Measurements from ENCODE around the gene RCBTB1. TPM values are rescaled to one million over a fixed set of nuclear protein-coding genes. Genes with fewer than 3 reads are reported as not detected.
"Not testable (repeated sequence)": the region's sequence is repeated elsewhere in the genome, so short reads cannot be mapped to it uniquely, and the experiment has no call there.

RCBTB1 gene
- polyA plus RNA-seq, 1 of the 3 experiments (the other 2 are of a cell fraction), result 13.2 TPM

- TF ChIP-seq USF2 (IDR thresholded peaks at IDR 0.05; ENCODE audit: borderline replicate concordance, low read depth, low read length), result no peak
- no peak overlapping the region for H2AFZ ChIP-seq (ENCODE audit: low read depth)
- H3K9me2 ChIP-seq, result no peaks in the 10 kb centered on the region
- H3K36me3 ChIP-seq (replicated peaks in 1 of 2; ENCODE audit: control insufficient read depth in 1 of 2, insufficient read depth in 2 of 2, low read length in 1 of 2), result peaks cover 10 to 12% of the 10 kb centered on the region in 2 experiments
- no peaks in the 10 kb centered on the region for H3F3A ChIP-seq (replicated peaks; ENCODE audit: insufficient read depth)
- H3K4me3 ChIP-seq (ENCODE audit: low read depth in 2 of 2, low read length in 1 of 2), result no peak overlapping the region
- ChIA-PET POLR2A (interaction anchor here (1.2 kb wide), 1 partner anchor 18 kb away, joined by 3 read pairs; the partner anchor contains the start of gene RCBTB1), CTCF (interaction anchor here (1.3 kb wide), 1 partner anchor 267 kb away, joined by 3 read pairs; no protein-coding TSS in a partner anchor)
- no peaks in the 10 kb centered on the region for H3K27me3 ChIP-seq (ENCODE audit: insufficient read depth)
- no peak overlapping the region for H3K4me2 ChIP-seq
- peaks cover 0 to 5% of the 10 kb centered on the region in 2 experiments; a peak in 2 of 4 replicates for H3K4me1 ChIP-seq (ENCODE audit: control insufficient read depth in 1 of 2, insufficient read depth in 2 of 2, low read depth in 1 of 2, low read length in 1 of 2)
- H3K79me2 ChIP-seq (ENCODE audit: insufficient read depth), result no peaks in the 10 kb centered on the region; the same call in 1 of the 2 replicates
- no peaks in the 10 kb centered on the region for H3K9me3 ChIP-seq
- H4K20me1 ChIP-seq (ENCODE audit: insufficient read depth), result no peaks in the 10 kb centered on the region
- no peak overlapping the region for H3K9ac ChIP-seq
- DNase-seq, result no peak
- WGBS (ENCODE audit: low lambda C conversion rate), result 96% methylated on average over 5 of the region's 5 CpGs
- H3K27ac ChIP-seq (ENCODE audit: low read depth in 2 of 2, low read length in 1 of 2), result no peak overlapping the region
These were observed 17.9 kb downstream of the RCBTB1 start for GRCh38 chr13:49567491-49567890.

- Histone ChIP-seq H3F3A (replicated peaks; ENCODE audit: insufficient read depth) (no peaks in the 10 kb centered on the region), H3K9me3 (no peaks in the 10 kb centered on the region), H3K9ac (no peak overlapping the region), H3K4me1 (ENCODE audit: control insufficient read depth in 1 of 2, insufficient read depth in 2 of 2, low read depth in 1 of 2, low read length in 1 of 2) (peaks cover 0 to 5% of the 10 kb centered on the region in 2 experiments; a peak in 2 of 4 replicates), H3K27ac (ENCODE audit: low read depth in 2 of 2, low read length in 1 of 2) (no peak overlapping the region), H2AFZ (ENCODE audit: low read depth) (no peak overlapping the region), H3K27me3 (ENCODE audit: insufficient read depth) (no peaks in the 10 kb centered on the region), H4K20me1 (ENCODE audit: insufficient read depth) (no peaks in the 10 kb centered on the region), H3K36me3 (replicated peaks in 1 of 2; ENCODE audit: control insufficient read depth in 1 of 2, insufficient read depth in 2 of 2, low read length in 1 of 2) (peaks cover 10 to 15% of the 10 kb centered on the region in 2 experiments), H3K79me2 (ENCODE audit: insufficient read depth) (no peaks in the 10 kb centered on the region), H3K4me2 (no peak overlapping the region), H3K9me2 (no peaks in the 10 kb centered on the region), H3K4me3 (ENCODE audit: low read depth in 2 of 2, low read length in 1 of 2) (no peak overlapping the region)
- CTCF ChIA-PET, result interaction anchor here (1.0 to 1.3 kb wide), 2 partner anchors 40 to 266 kb away, joined by 3 to 4 read pairs; no protein-coding TSS in a partner anchor
- 90% methylated on average over 4 of the region's 4 CpGs for WGBS (ENCODE audit: low lambda C conversion rate)
- DNase-seq, result no peak
- POLR2A ChIA-PET, result no interaction called here
- TF ChIP-seq RFX5 (IDR thresholded peaks at IDR 0.05; ENCODE audit: low read length), result no peak
These were observed 18.9 kb downstream of the RCBTB1 start for GRCh38 chr13:49566461-49566860.

- DNase-seq; POLR2A ChIA-PET; H3K79me2 ChIP-seq (ENCODE audit: insufficient read depth): not testable (repeated sequence)
These were observed 19.9 kb downstream of the RCBTB1 start for GRCh38 chr13:49565461-49565860.

GRCh38 chr13:49563516-49563915, 21.8 kb downstream of the RCBTB1 start:
- H3K4me3 ChIP-seq (ENCODE audit: low read depth in 2 of 2, low read length in 1 of 2), result no peak overlapping the region
- ChIA-PET CTCF (interaction anchor here (0.6 kb wide), 1 partner anchor 228 kb away, joined by 3 read pairs; no protein-coding TSS in a partner anchor), POLR2A (no interaction called here)
- H3K79me2 ChIP-seq (ENCODE audit: insufficient read depth), result no peaks in the 10 kb centered on the region
- peaks cover 0 to 9% of the 10 kb centered on the region in 2 experiments; a peak in 2 of 4 replicates for H3K4me1 ChIP-seq (ENCODE audit: control insufficient read depth in 1 of 2, insufficient read depth in 2 of 2, low read depth in 1 of 2, low read length in 1 of 2)
- peaks cover 19 to 29% of the 10 kb centered on the region in 2 experiments for H3K36me3 ChIP-seq (replicated peaks in 1 of 2; ENCODE audit: control insufficient read depth in 1 of 2, insufficient read depth in 2 of 2, low read length in 1 of 2)
- H3K9me2 ChIP-seq, result no peaks in the 10 kb centered on the region
- H3K27ac ChIP-seq (ENCODE audit: low read depth in 2 of 2, low read length in 1 of 2), result no peak overlapping the region
- no peaks in the 10 kb centered on the region for H3F3A ChIP-seq (replicated peaks; ENCODE audit: insufficient read depth)
- H2AFZ ChIP-seq (ENCODE audit: low read depth), result no peak overlapping the region
- no peak for TF ChIP-seq PBX3 (IDR thresholded peaks at IDR 0.05)
- no peak for TF ChIP-seq IRF3 (IDR thresholded peaks at IDR 0.05; ENCODE audit: low read depth, low read length)
- TF ChIP-seq POLR2AphosphoS5 (IDR thresholded peaks at IDR 0.05; ENCODE audit: low read depth, low read length), result no peak
- no peak for TF ChIP-seq MXI1 (IDR thresholded peaks at IDR 0.05; ENCODE audit: low read depth, low read length)
- no peak for TF ChIP-seq FOXM1 (IDR thresholded peaks at IDR 0.05; ENCODE audit: low read depth)
- TF ChIP-seq CHD2 (IDR thresholded peaks at IDR 0.05; ENCODE audit: low read length, partially characterized antibody), result no peak
- TF ChIP-seq MEF2A (IDR thresholded peaks at IDR 0.05; ENCODE audit: borderline replicate concordance, low read depth), result no peak
- no peak for TF ChIP-seq USF2 (IDR thresholded peaks at IDR 0.05; ENCODE audit: borderline replicate concordance, low read depth, low read length)
- no peak for TF ChIP-seq NRF1 (IDR thresholded peaks at IDR 0.05; ENCODE audit: low read depth, low read length)
- no peak for DNase-seq
- H3K9ac ChIP-seq, result no peak overlapping the region
- no peak overlapping the region for H3K4me2 ChIP-seq
- H3K27me3 ChIP-seq (ENCODE audit: insufficient read depth), result no peaks in the 10 kb centered on the region
- no peaks in the 10 kb centered on the region for H4K20me1 ChIP-seq (ENCODE audit: insufficient read depth)
- WGBS (ENCODE audit: low lambda C conversion rate), result 96% methylated on average over 4 of the region's 5 CpGs
- H3K9me3 ChIP-seq, result no peaks in the 10 kb centered on the region

More at GRCh38 chr13:49565461-49565860, 19.9 kb downstream of the RCBTB1 start:
- H3K9me3 ChIP-seq; H3K9me2 ChIP-seq; H3K9ac ChIP-seq; H4K20me1 ChIP-seq (ENCODE audit: insufficient read depth); H3K4me2 ChIP-seq; H3K27me3 ChIP-seq (ENCODE audit: insufficient read depth); H3K27ac ChIP-seq (ENCODE audit: low read depth in 2 of 2, low read length in 1 of 2); H3K4me3 ChIP-seq (ENCODE audit: low read depth in 2 of 2, low read length in 1 of 2); H3F3A ChIP-seq (replicated peaks; ENCODE audit: insufficient read depth); H2AFZ ChIP-seq (ENCODE audit: low read depth); CTCF ChIA-PET: not testable (repeated sequence)
- Histone ChIP-seq H3K4me1 (ENCODE audit: control insufficient read depth in 1 of 2, insufficient read depth in 2 of 2, low read depth in 1 of 2, low read length in 1 of 2) (peaks cover 0 to 12% of the 10 kb centered on the region in 2 experiments; a peak in 2 of 4 replicates), H3K36me3 (replicated peaks in 1 of 2; ENCODE audit: control insufficient read depth in 1 of 2, insufficient read depth in 2 of 2, low read length in 1 of 2) (peaks cover 10 to 19% of the 10 kb centered on the region in 2 experiments)
- WGBS (ENCODE audit: low lambda C conversion rate), result 98% methylated on average over 18 of the region's 25 CpGs
